GM19239 (cell line): ENCODE results near the gene SOCS1.

Source experiments
- DNase-seq: peaks from one replicate; pipeline ENCODE4 v3.0.0; 2011; ENCODE audit warnings: low spot score; ENCODE audit not compliant: insufficient read length
- FAIRE-seq: peaks from 2 replicates; lab custom pipeline; 2011; peaks lifted over from hg19 to GRCh38; lab: Jason Lieb, UNC

SOCS1 gene

GRCh38 chr16:11211061-11211976 is 44.7 kb downstream of the SOCS1 start:
- DNase-seq (no peak), FAIRE-seq (no peak)

GRCh38 chr16:11210260-11210659 is 45.7 kb downstream of the SOCS1 start:
- FAIRE-seq (no peak), DNase-seq (no peak)

- FAIRE-seq: no peak
- no peak for DNase-seq
Measured at GRCh38 chr16:11208916-11209665, 46.9 kb downstream of the SOCS1 start.

- FAIRE-seq (no peak), DNase-seq (no peak)
Measured at GRCh38 chr16:11207646-11208045, 48.4 kb downstream of the SOCS1 start.

DNA sequence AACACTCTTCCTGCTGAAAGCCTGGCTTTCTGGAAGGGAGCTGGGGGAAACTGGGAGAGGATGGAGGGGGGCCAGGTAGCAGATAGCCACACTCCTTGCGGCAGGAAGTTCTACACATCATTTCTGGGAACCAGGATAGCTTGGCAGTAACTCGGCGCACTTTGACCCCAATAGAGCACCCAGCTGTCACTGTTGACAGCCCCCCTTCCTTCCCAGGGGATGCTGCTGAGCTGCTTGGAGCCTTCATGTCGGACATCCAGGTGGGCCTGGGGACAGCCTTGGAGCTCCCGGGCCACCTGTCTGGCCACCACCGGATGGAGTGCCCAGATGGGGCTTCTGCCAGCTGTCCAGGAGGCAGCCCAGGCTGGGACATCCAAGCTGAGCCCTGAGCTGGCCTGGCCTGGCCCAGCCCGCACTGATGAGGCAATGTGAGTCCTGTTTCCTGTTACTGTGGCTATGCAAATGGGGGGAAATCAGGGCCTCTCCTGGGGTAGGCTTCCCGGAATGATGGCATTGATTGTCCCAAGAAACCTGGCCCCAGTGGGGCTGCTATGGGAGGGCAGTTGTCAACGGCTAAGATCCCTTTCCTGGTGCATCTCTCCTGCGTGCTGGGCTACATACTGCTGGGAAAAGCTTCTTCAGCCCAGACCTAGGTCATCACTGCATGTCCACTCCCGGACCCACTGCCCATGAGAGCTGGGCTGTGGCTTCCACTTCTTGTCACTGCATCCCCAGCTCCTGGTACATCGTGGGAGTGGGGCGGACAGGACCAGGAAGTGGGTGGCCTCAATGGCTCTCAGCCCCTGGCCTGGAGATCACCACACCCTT is 50.0 kb downstream of the SOCS1 start:
- peak; percentile 44 for FAIRE-seq
- DNase-seq: no peak

DNA sequence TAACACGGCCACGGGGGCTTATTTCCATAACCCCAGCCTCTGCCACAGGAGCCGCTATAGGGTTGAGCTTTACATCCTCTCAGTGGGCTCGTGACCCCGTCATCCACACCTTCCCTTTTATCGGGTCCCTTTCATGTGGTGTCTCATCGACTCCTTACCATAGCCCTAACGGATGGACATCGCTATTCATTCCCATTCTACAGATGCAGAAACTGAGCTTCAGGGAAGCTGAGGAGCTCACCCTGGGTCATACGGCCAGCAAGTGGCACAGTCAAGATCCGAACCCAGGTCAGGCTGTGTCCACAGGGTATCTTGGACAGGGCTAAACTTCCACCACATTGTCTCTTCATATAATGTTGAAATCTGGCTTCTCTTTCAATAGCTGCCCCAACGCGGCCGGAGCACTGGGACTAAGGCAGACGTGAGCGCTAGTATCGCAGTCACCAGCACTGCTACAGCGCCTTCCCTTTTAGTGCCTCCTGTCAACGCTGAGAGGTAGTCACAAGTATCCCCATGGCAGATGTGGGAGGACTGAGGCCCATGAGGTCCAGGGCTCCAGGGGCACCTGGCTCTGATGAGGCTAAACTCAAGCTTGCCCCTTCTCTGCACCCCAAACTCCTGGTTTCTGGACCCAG is 50.8 kb downstream of the SOCS1 start:
- DNase-seq (no peak), FAIRE-seq (no peak)

GRCh38 chr16:11204513-11205047 is 51.4 kb downstream of the SOCS1 start:
- FAIRE-seq (no peak), DNase-seq (no peak)
